ENCODE measurements around the gene BOK. TPM values are rescaled to one million over a fixed set of nuclear protein-coding genes. Genes with fewer than 3 reads are reported as not detected.

Gene BOK
- total RNA-seq, 1 experiment from 2014 or later, result 41.5 TPM

GRCh38 chr2:241579281-241579680 lies 20.7 kb downstream of the BOK start:
- H3K36me3 ChIP-seq (ENCODE audit: control insufficient read depth in 1 of 2, insufficient read depth in 2 of 2, low read length in 2 of 2), result peaks cover 5 to 29% of the 10 kb centered on the region in 2 experiments; a peak in 2 of 4 replicates
- no peak overlapping the region for H3K27ac ChIP-seq (ENCODE audit: low read depth, low read length)
- H4K20me1 ChIP-seq (ENCODE audit: insufficient read depth), result no peaks in the 10 kb centered on the region
- no peak overlapping the region for H3K9ac ChIP-seq (ENCODE audit: low read length)
- ATAC-seq (no peak), DNase-seq (ENCODE audit: low read depth, low spot score) (no peak)
- no peak overlapping the region for H2AFZ ChIP-seq (ENCODE audit: low read depth, low read length, poor library complexity, severe bottlenecking)
- no TSS peak for BruUV-seq (replicated peaks)
- ChIA-PET POLR2A (no interaction called here), RAD21 (ENCODE audit: low non-redundant PET in 1 of 2, low total read pairs in 2 of 2, uncharacterized antibody in 2 of 2, unreplicated experiment in 2 of 2) (no interaction called here), CTCF (no interaction called here)
- intact Hi-C loops (cut with micrococcal nuclease), result no loop called here
- H3K4me2 ChIP-seq (ENCODE audit: low read length), result no peak overlapping the region
- H3K9me2 ChIP-seq (ENCODE audit: insufficient read depth), result no peaks in the 10 kb centered on the region
- TF ChIP-seq EGR1 (IDR thresholded peaks at IDR 0.05; ENCODE audit: low read depth) (no peak), ZNF274 (IDR thresholded peaks at IDR 0.05; ENCODE audit: low read depth, low read length) (no peak), MAX (IDR thresholded peaks at IDR 0.05) (no peak), EZH2phosphoT487 (IDR thresholded peaks at IDR 0.05; ENCODE audit: borderline replicate concordance) (no peak), POLR2A (IDR thresholded peaks at IDR 0.05; ENCODE audit: borderline replicate concordance, extremely low read depth, insufficient read depth, insufficient read length) (no peak), RAD21 (IDR thresholded peaks at IDR 0.05; ENCODE audit: low read depth) (no peak), CEBPB (IDR thresholded peaks at IDR 0.05; ENCODE audit: low read depth) (no peak), YY1 (IDR thresholded peaks at IDR 0.05; ENCODE audit: extremely low read depth, insufficient replicate concordance, low read depth, low read length) (no peak), TCF7L2 (IDR thresholded peaks at IDR 0.05; ENCODE audit: borderline replicate concordance, extremely low read depth, insufficient read depth, insufficient read length) (no peak), ELF1 (IDR thresholded peaks at IDR 0.05; ENCODE audit: borderline replicate concordance, low read depth) (no peak), JUND (IDR thresholded peaks at IDR 0.05) (no peak), CTCF (IDR thresholded peaks at IDR 0.05 in 2 of 3, conservative IDR thresholded peaks at IDR 0.05 in 1 of 3; ENCODE audit: borderline replicate concordance in 1 of 3, insufficient read depth in 1 of 3, low read depth in 2 of 3, low read length in 2 of 3) (no peak)
- no peaks in the 10 kb centered on the region for H3K27me3 ChIP-seq (ENCODE audit: insufficient read depth, low read length)
- H3K79me2 ChIP-seq (ENCODE audit: insufficient read depth, low read length), result no peaks in the 10 kb centered on the region
- no peak overlapping the region for H3K4me3 ChIP-seq (replicated peaks in 1 of 2; ENCODE audit: low read depth in 1 of 2, low read length in 2 of 2)
- peaks cover 0 to 9% of the 10 kb centered on the region in 2 experiments; a peak in 1 of 4 replicates for H3K9me3 ChIP-seq (ENCODE audit: control insufficient read depth in 1 of 2, insufficient read depth in 1 of 2, low read depth in 1 of 2, low read length in 2 of 2)
- H3K4me1 ChIP-seq (ENCODE audit: control insufficient read depth in 1 of 2, insufficient read depth in 2 of 2, low read length in 2 of 2), result peaks cover 0 to under 1% of the 10 kb centered on the region in 2 experiments; a peak in 1 of 4 replicates

Data from HCT116 (cell line).